GM19099 (cell line): ENCODE results near the gene CHST11.

Experiments
- POLR2A ChIP-seq: IDR thresholded peaks from 3 replicates; pipeline ENCODE4 v1.6.1; 2011; ENCODE audit warnings: low read depth; ENCODE audit not compliant: insufficient read length; ENCODE audit errors: extremely low read depth

CHST11 gene

DNA sequence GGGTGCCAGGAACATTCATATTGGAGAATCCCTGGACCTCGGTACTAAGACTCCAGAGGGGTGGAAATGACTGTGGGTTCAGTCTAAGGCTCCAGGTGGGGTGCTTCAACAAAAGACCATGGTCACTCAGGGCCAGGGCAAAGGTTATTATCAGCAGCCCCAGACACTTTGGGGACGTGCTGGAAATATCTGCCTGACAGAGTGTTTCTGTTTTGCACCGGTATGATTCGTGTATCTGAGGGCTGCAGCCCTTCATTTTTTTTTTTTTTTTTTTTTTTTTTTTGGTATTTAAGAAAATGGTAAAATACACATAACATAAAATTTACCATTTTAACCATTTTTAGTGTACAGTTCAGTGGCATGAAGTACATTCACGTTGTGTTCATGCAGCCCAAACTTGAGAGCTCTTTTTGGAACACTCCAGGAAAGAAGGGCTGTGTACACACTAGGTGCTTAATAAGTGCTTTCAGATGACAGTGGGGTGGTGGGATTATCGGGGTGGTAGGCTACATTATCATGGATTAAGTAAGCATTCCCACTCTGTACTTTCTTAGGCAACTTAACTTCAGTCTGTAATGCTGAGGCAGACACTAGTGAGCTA, 120.3 kb downstream of the CHST11 start:
- no peak for TF ChIP-seq POLR2A

DNA sequence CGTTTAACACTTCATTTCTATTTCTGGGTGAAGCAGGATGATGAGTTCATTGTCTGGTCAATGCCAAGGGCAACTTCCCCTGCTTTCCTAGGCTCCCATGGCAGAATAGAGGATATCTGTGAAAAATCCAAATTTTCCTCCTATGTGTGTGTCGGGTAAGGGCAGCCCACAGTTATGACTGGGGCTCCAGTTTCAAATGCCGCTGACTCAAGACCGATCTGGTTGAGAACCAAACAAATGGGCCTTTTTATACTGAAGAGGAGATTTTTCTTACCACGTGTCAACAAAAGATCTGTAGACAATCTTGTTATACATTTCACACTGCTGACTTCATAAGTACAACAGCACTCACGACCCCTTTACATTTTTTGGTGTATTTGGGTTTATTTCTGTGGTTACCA, 120.8 kb downstream of the CHST11 start:
- TF ChIP-seq POLR2A: no peak

DNA sequence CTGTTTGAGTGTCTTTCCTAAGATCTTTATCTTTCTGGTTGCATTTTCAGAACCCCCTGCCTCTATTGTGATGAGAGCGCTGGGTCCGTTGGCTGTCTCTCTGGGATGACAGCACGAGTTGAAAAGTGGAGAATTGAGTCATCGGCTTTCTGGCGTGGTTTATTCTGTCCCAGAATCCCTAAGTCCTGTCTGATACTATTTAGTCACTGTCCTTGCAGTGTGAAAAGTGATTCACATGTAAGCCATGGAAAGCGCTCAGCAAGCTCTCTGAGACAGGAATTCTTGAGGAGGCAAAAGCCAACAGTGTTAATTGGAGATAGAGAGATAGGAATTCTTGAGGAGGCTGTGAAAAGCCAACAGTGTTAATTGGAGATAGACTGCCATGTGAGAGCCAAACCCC, 121.7 kb downstream of the CHST11 start:
- no peak for TF ChIP-seq POLR2A

DNA sequence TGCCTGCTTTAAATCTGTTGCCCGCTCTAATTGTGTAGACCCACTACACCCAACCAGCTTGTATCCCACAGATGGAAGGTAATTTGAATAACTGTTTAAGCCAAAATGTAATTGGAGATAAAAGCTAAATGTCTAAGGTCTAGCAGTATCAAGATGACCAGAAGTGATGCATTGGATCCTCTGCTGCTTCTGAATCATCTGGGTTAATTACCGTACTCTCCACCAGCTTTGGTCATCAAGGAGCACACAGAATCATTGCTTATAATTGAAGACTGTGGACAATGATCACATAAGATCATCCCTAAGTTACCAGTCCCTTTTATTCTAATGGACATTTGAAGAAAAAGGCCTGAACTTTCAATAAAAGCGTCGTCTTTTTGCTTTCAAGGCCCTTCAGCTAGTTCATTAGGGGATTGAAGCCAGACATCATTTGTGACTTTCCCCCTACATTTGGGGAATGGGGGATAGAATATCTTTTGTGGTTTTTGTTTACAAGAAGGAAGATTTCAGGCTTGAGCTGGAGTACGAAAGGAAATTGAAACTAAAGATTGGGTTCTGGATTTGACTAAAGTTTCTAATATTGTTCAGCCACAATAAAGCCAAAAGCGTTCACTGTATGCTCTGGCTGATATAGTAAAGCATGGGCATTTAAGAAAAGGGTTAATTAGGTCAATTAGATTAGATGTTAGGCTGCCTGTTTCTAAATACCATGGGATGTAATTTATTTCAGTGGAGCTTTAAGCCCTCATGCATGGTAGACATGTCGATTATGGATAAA, 123.2 kb downstream of the CHST11 start:
- no peak for TF ChIP-seq POLR2A

DNA sequence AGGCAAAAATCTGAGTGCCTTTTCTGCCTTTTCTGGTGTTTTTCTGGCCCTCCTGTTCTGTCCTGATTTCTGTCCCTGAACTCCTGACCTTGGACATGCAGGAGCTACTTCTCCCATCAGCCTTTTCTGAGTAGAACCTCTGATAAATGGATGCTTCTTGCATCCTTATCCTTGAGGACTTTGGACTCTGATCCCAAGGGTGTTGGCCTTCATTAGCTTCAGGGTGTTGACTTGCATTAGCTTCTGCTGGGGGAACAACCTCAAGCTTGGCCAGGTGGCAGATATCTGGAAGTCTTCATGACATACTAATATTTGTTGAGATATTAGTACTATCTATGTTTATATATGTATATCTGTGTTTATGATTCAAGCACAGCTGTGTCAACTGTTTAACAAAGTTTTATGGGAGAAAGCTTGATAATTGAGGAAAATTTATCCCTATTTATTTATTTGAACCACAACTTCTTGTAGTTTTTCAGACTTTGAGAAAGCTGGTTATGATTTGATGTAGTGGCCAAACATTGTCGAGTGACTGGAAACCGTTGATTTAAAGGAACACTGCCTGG, 124.3 kb downstream of the CHST11 start:
- TF ChIP-seq POLR2A: no peak

DNA sequence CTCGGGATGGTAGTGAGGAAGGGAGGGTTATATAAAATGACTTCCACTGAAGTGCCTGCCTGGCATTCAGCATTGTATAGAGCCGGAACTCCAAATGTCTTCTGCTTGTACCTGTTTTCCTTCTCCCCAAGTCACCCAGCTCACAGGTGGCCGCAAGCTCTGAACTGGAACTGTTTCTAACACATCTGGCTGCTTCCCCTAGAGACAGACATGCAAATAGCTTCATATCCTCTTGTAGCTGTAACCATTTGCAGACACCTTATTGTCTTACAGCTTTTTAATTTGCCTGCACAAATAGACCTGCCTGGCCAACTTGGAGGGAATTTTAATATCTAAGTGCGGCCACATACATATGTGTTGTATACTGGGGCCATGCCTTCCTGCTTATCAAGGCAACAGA, 126.0 kb downstream of the CHST11 start:
- TF ChIP-seq POLR2A: no peak

DNA sequence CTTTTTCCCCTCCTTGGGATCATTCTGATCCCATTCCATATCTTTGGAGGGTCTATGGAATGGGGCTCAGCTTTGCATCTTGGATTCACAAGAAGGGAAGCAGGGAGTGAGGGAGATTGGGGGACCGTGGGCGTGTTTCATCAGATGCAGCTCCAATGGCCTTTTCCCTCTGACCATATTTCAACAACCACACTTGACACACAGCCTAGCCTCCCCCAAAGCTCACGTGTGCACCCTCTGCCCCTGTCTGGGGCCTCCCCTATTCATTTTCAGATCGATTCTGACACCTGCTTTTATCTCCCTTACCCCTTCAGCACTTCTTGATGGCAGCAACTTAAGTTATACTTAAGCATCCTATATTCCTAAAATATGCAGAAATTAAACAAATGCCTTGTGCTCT, 126.6 kb downstream of the CHST11 start:
- TF ChIP-seq POLR2A: no peak

DNA sequence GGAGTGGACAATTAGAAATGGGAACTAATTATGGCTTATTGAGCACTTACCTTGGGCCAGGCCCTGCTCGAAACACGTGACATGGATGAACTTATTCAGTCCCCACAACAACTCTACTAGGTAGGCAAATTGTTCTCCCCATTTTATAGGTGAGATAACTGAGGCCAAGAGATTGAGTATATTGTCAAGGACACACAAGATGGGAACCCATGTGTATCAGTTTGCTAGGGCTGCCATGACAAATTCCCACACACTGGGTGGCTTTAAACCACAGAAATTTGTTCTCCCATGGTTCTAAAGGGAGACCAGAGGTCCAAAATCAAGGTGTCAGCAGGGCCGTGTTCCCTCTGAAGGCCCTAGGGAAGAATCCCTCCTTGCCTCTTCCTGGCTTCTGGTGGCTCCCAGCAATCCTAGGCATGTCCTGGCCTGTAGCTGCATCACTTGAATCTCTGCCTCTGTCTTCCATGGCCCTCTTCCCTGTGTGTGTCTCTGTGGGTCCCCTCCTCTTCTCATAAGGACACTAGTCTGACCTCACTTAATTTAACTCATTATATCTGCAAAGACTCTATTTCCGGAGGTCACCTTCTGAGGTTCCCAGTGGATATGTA, 128.8 kb downstream of the CHST11 start:
- TF ChIP-seq POLR2A: no peak

DNA sequence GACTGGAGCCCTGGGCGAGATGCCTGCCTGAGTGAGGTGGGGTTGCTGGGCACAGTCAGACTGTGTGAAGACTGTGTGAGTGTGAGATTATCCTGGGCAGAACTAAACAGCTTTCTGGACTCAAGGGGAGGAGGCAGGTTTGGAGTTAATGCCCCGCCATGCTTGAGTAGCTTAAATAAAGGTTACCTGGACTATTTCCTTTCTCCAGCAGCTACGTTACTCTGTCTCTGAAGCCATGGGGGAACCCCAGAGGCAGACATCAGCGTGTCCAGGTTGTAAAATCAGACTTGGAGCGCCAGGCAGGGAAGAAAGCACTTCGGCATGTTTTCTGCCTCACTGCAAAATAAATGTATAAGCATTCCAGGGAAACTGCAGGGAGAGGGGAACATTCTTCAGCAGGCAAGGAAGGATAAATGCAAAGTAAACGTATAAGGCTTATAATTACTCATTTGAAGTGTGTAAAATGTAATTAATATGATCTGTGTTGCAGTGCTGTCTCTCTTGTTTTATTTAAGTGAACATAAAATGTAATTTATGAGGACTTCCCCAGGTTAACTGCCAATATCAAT, 129.7 kb downstream of the CHST11 start:
- TF ChIP-seq POLR2A: no peak

DNA sequence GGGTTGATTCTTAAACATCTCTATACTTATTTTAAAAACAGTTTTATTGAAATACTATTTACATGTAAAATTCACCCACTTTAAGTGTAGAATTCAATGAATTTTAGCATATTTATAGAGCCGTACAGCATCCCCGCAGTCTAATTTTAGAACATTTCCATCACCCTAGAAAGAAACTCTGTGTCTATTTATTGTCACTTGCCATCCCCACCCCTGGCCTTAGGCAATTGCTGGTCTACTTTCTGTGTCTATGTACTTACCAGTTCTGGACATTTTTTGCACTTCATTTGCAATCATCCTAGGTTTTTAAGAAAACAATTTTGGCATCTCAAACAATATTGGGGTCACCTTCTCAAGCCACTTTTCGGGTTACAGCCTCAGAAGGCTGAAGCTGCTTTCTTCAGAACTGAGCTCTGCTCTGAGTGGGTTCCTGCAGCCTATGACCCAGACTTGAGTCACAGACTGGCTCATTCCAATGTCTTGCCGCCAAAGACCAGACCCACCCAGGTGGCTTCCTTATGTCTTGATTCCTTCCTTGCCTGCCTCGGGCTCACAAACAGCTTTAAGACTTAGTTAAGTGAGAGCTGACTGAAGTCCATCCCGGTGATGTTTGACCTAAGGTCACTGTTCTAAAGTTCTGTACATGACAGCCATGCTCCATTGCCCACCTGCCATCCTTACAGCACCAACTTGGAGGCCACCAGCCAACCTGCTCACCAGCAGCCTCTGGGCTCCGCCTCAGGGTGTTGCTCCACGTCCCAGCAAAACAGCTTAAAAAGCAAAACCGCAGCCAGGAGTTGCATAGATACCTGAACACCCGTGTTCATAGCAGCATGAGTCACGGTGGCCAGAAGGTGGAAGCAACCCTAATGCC, 131.5 kb downstream of the CHST11 start:
- no peak for TF ChIP-seq POLR2A

DNA sequence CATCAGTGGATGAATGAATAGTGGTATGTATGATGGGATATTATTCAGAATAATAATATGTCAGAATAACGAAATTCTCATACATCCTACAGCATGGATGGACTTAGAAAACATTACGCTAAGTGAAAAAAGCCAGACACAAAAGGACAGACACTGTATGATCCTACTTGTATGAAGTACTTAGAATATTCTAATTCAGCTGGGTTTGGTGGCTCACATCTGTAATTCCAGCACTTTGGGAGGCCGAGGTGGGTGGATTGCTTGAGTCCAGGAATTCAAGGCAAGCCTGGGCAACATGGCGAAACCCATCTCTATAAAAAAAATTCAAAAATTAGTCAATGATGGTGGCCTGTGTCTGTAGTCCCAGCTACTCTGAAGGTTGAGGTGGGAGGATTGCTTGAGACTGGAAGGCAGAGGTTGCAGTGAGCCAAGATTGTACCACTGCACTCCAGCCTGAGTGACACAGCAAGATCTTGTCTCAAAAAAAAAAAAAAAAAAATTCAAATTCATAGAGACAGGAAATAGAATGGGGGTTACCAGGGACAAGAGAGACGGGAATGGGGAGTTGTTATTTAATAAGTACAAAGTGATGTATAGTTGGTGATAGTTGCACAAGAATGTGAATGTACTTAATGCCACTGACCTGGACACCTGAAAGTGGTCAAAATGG, 132.3 kb downstream of the CHST11 start:
- no peak for TF ChIP-seq POLR2A

DNA sequence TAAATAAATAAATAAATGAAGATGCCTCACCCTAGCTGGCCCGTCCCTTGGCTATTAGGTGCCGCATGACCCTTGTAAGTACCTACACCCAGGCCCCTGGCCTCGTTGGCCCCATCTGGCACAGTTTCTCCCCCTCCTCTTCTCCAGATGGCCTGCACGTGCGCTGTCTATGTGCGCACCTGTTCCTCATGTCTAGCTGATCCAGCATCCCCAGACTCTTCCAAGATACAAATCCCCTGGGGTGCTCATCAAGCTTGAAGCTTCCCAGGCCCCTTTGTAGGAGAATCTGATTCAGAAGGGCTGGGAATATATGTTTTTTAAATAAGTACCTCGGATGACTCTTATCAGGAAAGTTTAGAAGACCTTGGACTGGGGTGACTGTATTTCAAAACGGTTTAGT, 133.3 kb downstream of the CHST11 start:
- TF ChIP-seq POLR2A: no peak

DNA sequence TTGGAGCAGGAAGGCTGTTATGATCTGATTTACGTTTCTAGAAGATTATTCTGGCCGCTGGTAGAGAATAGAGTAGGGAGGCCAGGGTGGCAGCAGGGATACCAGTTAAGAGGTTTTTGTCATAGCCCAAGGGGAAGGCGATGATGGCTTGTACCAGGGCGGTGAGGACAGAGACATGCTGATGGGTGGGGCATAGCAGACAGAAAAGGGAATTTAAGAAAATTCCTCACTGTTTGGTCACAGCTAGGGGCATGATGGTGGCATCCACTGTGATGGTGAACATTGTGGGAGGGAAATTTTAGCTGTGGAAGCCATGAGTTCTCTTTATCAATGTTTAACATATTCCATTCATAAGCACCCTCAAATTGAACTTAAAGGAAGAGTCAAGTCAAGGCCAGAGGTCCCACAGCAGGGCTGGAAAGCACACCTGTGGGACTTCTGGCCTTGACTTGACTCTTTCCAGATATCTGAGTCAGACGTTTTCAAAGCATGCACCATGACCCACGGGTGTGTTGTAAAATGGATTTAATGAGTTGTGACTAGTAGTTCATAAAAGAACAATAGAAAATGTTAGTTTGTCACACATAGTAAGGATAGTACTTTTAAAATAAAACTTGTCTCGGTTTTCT, 134.6 kb downstream of the CHST11 start:
- TF ChIP-seq POLR2A: no peak

DNA sequence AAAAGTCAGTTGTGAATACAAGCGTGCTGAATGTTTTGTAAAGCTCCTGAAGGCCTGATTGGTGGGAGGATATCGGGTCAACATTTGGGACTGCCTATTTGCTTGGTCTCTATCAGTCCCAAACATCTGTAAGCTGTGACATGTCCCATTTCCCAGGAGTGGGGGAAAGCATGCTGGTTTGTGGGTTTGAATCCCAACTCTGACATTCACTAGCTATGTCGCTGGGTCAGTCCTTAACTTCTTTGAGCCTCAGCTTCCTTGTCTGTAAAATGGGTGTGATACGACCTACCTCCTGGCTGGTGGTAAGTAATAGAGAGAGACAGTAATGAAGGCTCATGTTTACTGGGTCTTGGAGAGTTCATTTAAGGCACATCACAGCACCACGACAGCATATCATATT, 136.7 kb downstream of the CHST11 start:
- no peak for TF ChIP-seq POLR2A
